ENCODE data around the gene CRB3. TPM values are rescaled to one million over a fixed set of nuclear protein-coding genes. Genes with fewer than 3 reads are reported as not detected.
A peak's percentile ranks its signal among the peaks of the same experiment; 100 is the strongest.

Gene CRB3
- total and polyA plus RNA-seq, 4 donors, result 19.2 to 38.7 (median 28.9) TPM

DNA sequence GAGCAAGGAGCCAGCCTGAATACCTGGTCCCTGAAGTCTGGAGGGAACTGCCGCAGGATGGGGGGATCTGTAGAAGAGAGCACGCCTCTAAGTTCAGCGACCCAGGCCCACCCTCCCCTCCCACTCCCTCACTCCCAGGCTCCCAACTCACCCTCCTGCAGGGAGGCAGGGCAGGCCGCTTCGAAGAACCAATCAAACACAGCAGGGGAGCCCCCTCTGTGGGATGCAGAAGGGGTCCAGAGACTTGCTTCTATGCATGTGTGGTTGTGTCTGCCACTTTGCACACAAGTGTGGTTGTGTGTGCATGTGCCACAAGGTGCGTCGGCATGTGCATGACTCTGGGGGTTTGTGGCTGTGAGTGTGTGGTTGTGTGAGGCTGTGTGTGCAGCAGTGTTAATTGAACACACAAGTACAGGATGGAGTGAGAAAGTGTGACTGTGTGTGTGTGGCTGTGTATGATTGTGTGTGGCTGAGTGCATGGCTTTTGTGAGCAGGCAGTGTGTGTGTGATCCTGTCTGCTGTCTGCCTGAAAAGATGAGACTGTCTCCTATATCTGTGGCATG, 15.8 kb downstream of the CRB3 start:
- no peak for DNase-seq (ENCODE audit: low spot score)
- Histone ChIP-seq H3K9ac (ENCODE audit: low read depth in 1 of 2, low read length in 2 of 2) (no peak overlapping the region), H3K4me3 (ENCODE audit: low read depth in 1 of 3, low read length in 3 of 3) (no peak overlapping the region), H3K27me3 (ENCODE audit: control insufficient read depth in 4 of 4, insufficient read depth in 4 of 4, low read length in 3 of 4) (no peaks in the 10 kb centered on the region), H3K27ac (ENCODE audit: low read depth in 1 of 2, low read length in 2 of 2) (no peak overlapping the region), H3K36me3 (ENCODE audit: control insufficient read depth in 4 of 4, insufficient read depth in 3 of 4, low read depth in 1 of 4, low read length in 3 of 4) (no peaks in the 10 kb centered on the region), H3K4me1 (ENCODE audit: control insufficient read depth in 4 of 4, insufficient read depth in 4 of 4, low read length in 3 of 4) (peaks cover 0 to 19% (median 3%) of the 10 kb centered on the region in 4 donors), H3K9me3 (ENCODE audit: control insufficient read depth in 4 of 4, low read length in 3 of 4) (no peaks in the 10 kb centered on the region)
- TF ChIP-seq, protein P1, sequence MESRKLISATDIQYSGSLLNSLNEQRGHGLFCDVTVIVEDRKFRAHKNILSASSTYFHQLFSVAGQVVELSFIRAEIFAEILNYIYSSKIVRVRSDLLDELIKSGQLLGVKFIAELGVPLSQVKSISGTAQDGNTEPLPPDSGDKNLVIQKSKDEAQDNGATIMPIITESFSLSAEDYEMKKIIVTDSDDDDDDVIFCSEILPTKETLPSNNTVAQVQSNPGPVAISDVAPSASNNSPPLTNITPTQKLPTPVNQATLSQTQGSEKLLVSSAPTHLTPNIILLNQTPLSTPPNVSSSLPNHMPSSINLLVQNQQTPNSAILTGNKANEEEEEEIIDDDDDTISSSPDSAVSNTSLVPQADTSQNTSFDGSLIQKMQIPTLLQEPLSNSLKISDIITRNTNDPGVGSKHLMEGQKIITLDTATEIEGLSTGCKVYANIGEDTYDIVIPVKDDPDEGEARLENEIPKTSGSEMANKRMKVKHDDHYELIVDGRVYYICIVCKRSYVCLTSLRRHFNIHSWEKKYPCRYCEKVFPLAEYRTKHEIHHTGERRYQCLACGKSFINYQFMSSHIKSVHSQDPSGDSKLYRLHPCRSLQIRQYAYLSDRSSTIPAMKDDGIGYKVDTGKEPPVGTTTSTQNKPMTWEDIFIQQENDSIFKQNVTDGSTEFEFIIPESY (IDR thresholded peaks at IDR 0.05), result no peak
- TF ChIP-seq RXRA (IDR thresholded peaks at IDR 0.05), result no peak
- 78% methylated on average over 7 of the region's 7 CpGs for WGBS

DNA sequence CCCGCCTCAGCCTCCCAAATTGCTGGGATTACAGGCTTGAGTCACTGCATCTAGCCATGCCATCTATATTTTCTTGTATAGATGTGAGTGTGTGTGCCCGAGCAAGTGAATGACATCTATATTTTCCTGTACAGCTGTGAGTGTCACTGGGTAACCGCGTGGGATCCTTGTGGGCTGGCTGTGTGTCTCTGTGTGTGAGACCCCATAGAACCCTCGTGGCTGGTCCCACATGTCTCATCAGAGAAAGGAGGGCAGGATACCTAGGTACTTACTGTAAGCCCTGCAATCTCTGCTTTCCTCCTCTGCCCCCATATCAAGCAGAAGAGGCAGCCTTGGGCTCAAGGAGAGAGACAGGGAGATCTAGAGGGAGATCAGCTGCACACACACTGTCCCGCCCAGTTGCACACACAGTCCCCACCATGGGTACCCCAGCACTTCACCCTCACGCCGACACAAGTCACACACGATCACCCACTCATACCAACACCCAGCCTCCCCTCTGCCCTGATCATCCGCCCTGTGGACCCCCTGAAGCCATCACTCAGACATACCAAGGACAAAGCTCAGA, 16.9 kb downstream of the CRB3 start:
- peak overlapping the region in 1 of 2 donors; percentile 62 for H3K27ac ChIP-seq (ENCODE audit: low read depth in 1 of 2, low read length in 2 of 2)
- peak overlapping the region in 2 of 3 donors; percentile 34 to 42 for H3K4me3 ChIP-seq (ENCODE audit: low read depth in 1 of 3, low read length in 3 of 3)
- H3K36me3 ChIP-seq (ENCODE audit: control insufficient read depth in 4 of 4, insufficient read depth in 3 of 4, low read depth in 1 of 4, low read length in 3 of 4), result no peaks in the 10 kb centered on the region
- no peaks in the 10 kb centered on the region for H3K27me3 ChIP-seq (ENCODE audit: control insufficient read depth in 4 of 4, insufficient read depth in 4 of 4, low read length in 3 of 4)
- TF ChIP-seq FOXA1 (IDR thresholded peaks at IDR 0.05) (no peak), HNF4G (IDR thresholded peaks at IDR 0.05) (no peak), YY1 (IDR thresholded peaks at IDR 0.05) (no peak), RXRA (IDR thresholded peaks at IDR 0.05) (no peak), RAD21 (IDR thresholded peaks at IDR 0.05) (no peak), NR2F2 (IDR thresholded peaks at IDR 0.05) (no peak), TAF1 (conservative IDR thresholded peaks at IDR 0.05) (no peak), JUND (IDR thresholded peaks at IDR 0.05) (no peak), GABPA (IDR thresholded peaks at IDR 0.05 in 1 of 2, conservative IDR thresholded peaks at IDR 0.05 in 1 of 2) (no peak), EGR1 (IDR thresholded peaks at IDR 0.05; ENCODE audit: low read depth in 2 of 2) (no peak), SP1 (IDR thresholded peaks at IDR 0.05) (no peak), HNF4A (conservative IDR thresholded peaks at IDR 0.05) (no peak)
- TF ChIP-seq, protein P2, sequence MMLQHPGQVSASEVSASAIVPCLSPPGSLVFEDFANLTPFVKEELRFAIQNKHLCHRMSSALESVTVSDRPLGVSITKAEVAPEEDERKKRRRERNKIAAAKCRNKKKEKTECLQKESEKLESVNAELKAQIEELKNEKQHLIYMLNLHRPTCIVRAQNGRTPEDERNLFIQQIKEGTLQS (IDR thresholded peaks at IDR 0.05), result no peak
- TF ChIP-seq, protein P1 (IDR thresholded peaks at IDR 0.05), result no peak
- TF ChIP-seq, protein P3, sequence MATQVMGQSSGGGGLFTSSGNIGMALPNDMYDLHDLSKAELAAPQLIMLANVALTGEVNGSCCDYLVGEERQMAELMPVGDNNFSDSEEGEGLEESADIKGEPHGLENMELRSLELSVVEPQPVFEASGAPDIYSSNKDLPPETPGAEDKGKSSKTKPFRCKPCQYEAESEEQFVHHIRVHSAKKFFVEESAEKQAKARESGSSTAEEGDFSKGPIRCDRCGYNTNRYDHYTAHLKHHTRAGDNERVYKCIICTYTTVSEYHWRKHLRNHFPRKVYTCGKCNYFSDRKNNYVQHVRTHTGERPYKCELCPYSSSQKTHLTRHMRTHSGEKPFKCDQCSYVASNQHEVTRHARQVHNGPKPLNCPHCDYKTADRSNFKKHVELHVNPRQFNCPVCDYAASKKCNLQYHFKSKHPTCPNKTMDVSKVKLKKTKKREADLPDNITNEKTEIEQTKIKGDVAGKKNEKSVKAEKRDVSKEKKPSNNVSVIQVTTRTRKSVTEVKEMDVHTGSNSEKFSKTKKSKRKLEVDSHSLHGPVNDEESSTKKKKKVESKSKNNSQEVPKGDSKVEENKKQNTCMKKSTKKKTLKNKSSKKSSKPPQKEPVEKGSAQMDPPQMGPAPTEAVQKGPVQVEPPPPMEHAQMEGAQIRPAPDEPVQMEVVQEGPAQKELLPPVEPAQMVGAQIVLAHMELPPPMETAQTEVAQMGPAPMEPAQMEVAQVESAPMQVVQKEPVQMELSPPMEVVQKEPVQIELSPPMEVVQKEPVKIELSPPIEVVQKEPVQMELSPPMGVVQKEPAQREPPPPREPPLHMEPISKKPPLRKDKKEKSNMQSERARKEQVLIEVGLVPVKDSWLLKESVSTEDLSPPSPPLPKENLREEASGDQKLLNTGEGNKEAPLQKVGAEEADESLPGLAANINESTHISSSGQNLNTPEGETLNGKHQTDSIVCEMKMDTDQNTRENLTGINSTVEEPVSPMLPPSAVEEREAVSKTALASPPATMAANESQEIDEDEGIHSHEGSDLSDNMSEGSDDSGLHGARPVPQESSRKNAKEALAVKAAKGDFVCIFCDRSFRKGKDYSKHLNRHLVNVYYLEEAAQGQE (IDR thresholded peaks at IDR 0.05), result no peak
- TF ChIP-seq, protein P4, sequence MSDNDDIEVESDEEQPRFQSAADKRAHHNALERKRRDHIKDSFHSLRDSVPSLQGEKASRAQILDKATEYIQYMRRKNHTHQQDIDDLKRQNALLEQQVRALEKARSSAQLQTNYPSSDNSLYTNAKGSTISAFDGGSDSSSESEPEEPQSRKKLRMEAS (IDR thresholded peaks at IDR 0.05), result no peak
- TF ChIP-seq, protein P5, sequence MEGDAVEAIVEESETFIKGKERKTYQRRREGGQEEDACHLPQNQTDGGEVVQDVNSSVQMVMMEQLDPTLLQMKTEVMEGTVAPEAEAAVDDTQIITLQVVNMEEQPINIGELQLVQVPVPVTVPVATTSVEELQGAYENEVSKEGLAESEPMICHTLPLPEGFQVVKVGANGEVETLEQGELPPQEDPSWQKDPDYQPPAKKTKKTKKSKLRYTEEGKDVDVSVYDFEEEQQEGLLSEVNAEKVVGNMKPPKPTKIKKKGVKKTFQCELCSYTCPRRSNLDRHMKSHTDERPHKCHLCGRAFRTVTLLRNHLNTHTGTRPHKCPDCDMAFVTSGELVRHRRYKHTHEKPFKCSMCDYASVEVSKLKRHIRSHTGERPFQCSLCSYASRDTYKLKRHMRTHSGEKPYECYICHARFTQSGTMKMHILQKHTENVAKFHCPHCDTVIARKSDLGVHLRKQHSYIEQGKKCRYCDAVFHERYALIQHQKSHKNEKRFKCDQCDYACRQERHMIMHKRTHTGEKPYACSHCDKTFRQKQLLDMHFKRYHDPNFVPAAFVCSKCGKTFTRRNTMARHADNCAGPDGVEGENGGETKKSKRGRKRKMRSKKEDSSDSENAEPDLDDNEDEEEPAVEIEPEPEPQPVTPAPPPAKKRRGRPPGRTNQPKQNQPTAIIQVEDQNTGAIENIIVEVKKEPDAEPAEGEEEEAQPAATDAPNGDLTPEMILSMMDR (IDR thresholded peaks at IDR 0.05; ENCODE audit: low read depth, low read length, missing input control), result no peak
- WGBS, result 82% methylated on average over 10 of the region's 10 CpGs
- DNase-seq (ENCODE audit: low spot score), result no peak
- no peaks in the 10 kb centered on the region for H3K9me3 ChIP-seq (ENCODE audit: control insufficient read depth in 4 of 4, low read length in 3 of 4)
- peaks cover 0 to 15% (median 2%) of the 10 kb centered on the region in 4 donors for H3K4me1 ChIP-seq (ENCODE audit: control insufficient read depth in 4 of 4, insufficient read depth in 4 of 4, low read length in 3 of 4)
- peak overlapping the region in 1 of 2 donors; percentile 63 for H3K9ac ChIP-seq (ENCODE audit: low read depth in 1 of 2, low read length in 2 of 2)

Measured in liver (tissue), 9 donors.